ENCODE measurements around the gene KCNJ15.
"Not testable (repeated sequence)": the region's sequence is repeated elsewhere in the genome, so short reads cannot be mapped to it uniquely, and the experiment has no call there.

The KCNJ15 gene

DNA sequence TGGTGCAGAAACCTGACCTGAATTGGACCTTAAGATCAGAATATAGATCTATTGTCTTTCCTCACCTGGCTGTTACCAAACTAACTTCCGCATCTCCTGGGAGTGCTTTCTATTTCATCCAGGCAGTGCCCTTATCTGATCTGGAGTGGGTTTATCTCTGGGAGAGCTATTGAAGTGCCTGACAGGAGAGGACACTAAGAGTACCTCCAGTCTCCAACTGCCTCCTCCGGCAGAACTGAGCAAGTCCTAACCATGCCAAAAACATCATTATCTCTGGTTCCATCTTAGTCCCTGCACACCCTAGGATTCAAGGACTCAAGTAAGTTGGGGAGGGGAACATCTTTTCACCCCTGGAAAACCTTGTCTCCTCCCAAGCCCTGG, 12.4 kb upstream of the KCNJ15 start:
- Histone ChIP-seq H3K27ac (ENCODE audit: low read depth, low read length) (no peak overlapping the region), H3K9ac (ENCODE audit: low read depth in 1 of 2, low read length in 2 of 2) (no peak overlapping the region), H3K4me3 (ENCODE audit: low read depth in 1 of 2, low read length in 2 of 2) (no peak overlapping the region), H3K36me3 (ENCODE audit: control insufficient read depth in 1 of 2, insufficient read depth in 2 of 2, low read length in 2 of 2) (no peaks in the 10 kb centered on the region), H3K4me1 (ENCODE audit: control insufficient read depth in 1 of 2, insufficient read depth in 2 of 2, low read length in 2 of 2) (no peaks in the 10 kb centered on the region), H3K9me3 (ENCODE audit: control insufficient read depth in 1 of 2, low read length in 2 of 2) (no peaks in the 10 kb centered on the region), H3K27me3 (ENCODE audit: control insufficient read depth in 1 of 2, insufficient read depth in 2 of 2, low read length in 2 of 2) (no peaks in the 10 kb centered on the region)

DNA sequence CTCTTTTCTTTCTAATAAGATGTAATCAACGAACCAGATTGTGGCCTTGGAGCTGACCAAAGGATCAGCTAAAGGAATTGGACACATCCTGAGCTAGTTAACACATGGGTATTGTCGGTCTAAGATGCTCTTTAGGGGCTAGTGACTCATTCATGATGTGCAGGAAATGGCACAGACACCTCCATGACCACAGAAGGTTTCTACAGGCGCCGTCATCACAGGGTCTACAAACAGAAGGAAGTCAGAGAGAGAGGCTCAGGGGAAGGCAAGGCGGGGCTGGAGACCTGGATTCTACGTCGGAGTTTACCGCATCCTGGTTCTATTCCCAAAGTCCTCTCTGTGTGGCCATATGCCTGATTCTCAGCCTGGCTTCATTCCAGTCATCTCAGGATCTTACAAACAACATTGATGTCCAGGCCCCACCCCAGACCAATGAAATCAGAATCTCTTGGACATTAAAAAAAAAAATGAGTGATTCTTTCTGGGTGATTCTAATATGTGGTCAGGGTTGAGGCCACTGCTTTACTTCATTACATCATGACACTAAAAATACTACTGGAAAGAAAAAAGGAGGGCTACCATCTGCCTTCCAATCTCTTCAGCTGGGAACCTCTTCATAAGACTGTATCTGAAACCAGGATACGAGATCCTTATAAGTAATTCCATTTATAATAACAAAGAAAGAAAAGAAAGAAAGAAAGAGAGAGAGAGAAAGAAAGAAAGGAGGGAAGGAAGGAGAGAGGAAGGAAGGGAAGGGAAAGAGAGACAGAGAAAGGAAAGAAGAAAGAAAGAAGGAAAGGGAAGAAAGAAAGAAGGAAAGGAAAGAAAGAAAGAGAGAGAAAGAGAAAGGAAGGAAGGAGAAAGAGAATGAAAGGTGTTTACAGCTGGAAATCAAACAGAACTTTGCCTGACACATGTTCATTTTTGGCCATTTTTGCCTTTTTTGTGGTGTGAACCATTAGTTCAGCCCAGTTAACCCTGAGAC, 11.6 kb upstream of the KCNJ15 start:
- H3K27ac ChIP-seq (ENCODE audit: low read depth, low read length) = no peak overlapping the region
- no peaks in the 10 kb centered on the region for H3K9me3 ChIP-seq (ENCODE audit: control insufficient read depth in 1 of 2, low read length in 2 of 2)
- H3K27me3 ChIP-seq (ENCODE audit: control insufficient read depth in 1 of 2, insufficient read depth in 2 of 2, low read length in 2 of 2) = no peaks in the 10 kb centered on the region
- H3K9ac ChIP-seq (ENCODE audit: low read depth in 1 of 2, low read length in 2 of 2) = no peak overlapping the region
- H3K4me3 ChIP-seq (ENCODE audit: low read depth in 1 of 2, low read length in 2 of 2) = no peak overlapping the region
- no peaks in the 10 kb centered on the region for H3K36me3 ChIP-seq (ENCODE audit: control insufficient read depth in 1 of 2, insufficient read depth in 2 of 2, low read length in 2 of 2)
- H3K4me1 ChIP-seq (ENCODE audit: control insufficient read depth in 1 of 2, insufficient read depth in 2 of 2, low read length in 2 of 2) = no peaks in the 10 kb centered on the region

DNA sequence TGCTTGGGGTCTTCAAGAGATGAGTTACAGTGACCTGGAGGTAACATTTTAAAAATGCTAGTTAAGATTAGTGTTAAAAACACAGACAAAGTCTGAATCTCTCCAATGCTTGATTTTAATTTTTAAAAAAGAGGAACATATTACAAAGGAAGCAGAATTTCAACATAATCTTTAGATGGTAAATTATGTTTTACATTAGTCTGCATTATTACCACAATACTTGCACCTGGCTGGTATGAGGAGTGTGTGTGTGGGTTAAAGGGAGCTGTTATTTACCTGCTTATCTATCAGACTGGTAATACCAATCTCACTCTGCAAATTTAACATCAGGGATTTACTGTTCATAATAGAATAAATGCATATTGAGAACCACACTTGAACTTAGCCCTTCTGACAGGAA, 10.3 kb upstream of the KCNJ15 start:
- no peaks in the 10 kb centered on the region for H3K27me3 ChIP-seq (ENCODE audit: control insufficient read depth in 1 of 2, insufficient read depth in 2 of 2, low read length in 2 of 2)
- no peak overlapping the region for H3K9ac ChIP-seq (ENCODE audit: low read depth in 1 of 2, low read length in 2 of 2)

DNA sequence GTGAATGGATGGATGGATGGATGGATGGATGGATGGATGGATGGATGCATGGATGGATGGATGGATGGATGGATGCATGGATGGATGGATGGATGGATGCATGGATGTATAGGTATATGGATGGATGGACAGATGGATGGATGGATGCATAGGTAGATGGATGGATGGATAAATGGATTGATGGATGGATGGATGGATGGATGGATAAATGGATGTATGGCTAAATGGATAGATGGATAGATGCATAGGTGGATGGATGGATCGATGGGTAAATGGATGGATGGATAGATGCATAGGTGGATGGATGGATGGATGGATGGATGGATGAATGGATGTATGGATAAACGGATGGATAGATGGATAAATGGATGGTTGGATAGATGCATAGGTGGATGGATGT, 9.7 kb upstream of the KCNJ15 start:
- H3K27ac ChIP-seq (ENCODE audit: low read depth, low read length); H3K9ac ChIP-seq (ENCODE audit: low read depth in 1 of 2, low read length in 2 of 2); H3K36me3 ChIP-seq (ENCODE audit: control insufficient read depth in 1 of 2, insufficient read depth in 2 of 2, low read length in 2 of 2); H3K9me3 ChIP-seq (ENCODE audit: control insufficient read depth in 1 of 2, low read length in 2 of 2); H3K4me3 ChIP-seq (ENCODE audit: low read depth in 1 of 2, low read length in 2 of 2); H3K4me1 ChIP-seq (ENCODE audit: control insufficient read depth in 1 of 2, insufficient read depth in 2 of 2, low read length in 2 of 2); H3K27me3 ChIP-seq (ENCODE audit: control insufficient read depth in 1 of 2, insufficient read depth in 2 of 2, low read length in 2 of 2): not testable (repeated sequence)

More for the DNA sequence above, 10.3 kb upstream of the KCNJ15 start:
- no peak overlapping the region for H3K27ac ChIP-seq (ENCODE audit: low read depth, low read length)
- no peaks in the 10 kb centered on the region for H3K4me1 ChIP-seq (ENCODE audit: control insufficient read depth in 1 of 2, insufficient read depth in 2 of 2, low read length in 2 of 2)
- H3K9me3 ChIP-seq (ENCODE audit: control insufficient read depth in 1 of 2, low read length in 2 of 2) = no peaks in the 10 kb centered on the region
- H3K36me3 ChIP-seq (ENCODE audit: control insufficient read depth in 1 of 2, insufficient read depth in 2 of 2, low read length in 2 of 2) = no peaks in the 10 kb centered on the region
- H3K4me3 ChIP-seq (ENCODE audit: low read depth in 1 of 2, low read length in 2 of 2) = no peak overlapping the region

DNA sequence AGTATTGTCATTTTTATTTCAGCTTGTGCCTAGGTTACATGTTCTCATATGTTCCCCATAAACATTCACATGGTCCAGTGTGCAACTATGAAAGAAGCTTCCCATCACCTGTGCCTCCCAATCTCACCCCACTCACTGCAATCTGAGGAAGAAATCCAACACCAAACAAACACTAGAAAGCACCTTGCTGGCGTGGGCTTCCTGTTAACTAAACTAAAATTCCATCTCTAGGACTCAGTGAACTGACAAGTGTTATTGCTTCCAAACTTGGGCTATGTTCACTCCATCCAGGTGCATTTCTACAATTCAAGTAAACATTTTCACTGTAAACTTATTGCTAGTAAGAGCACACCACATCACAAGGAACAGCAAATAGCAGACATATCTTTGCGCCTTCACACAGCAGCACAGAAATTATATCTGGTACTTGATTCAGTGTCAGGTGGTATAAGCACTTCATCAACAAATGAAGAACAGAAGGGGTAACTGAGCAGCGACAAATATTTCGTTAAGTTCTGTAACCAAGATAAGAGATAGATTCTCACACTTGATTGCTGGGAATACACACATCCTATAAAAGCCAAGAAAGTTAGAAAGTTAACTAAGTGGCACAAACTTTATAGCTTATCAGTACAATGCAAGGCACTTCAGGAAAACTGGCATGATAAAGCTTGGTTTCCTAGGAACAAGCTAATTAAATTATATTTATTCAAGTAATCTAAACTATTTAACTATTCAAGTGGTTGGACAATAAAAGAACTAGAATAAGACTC, 8.9 kb upstream of the KCNJ15 start:
- Histone ChIP-seq H3K4me3 (ENCODE audit: low read depth in 1 of 2, low read length in 2 of 2) (no peak overlapping the region), H3K27me3 (ENCODE audit: control insufficient read depth in 1 of 2, insufficient read depth in 2 of 2, low read length in 2 of 2) (peaks cover 0 to 4% of the 10 kb centered on the region in 2 donors), H3K9ac (ENCODE audit: low read depth in 1 of 2, low read length in 2 of 2) (no peak overlapping the region), H3K9me3 (ENCODE audit: control insufficient read depth in 1 of 2, low read length in 2 of 2) (no peaks in the 10 kb centered on the region), H3K36me3 (ENCODE audit: control insufficient read depth in 1 of 2, insufficient read depth in 2 of 2, low read length in 2 of 2) (no peaks in the 10 kb centered on the region), H3K4me1 (ENCODE audit: control insufficient read depth in 1 of 2, insufficient read depth in 2 of 2, low read length in 2 of 2) (no peaks in the 10 kb centered on the region), H3K27ac (ENCODE audit: low read depth, low read length) (no peak overlapping the region)

DNA sequence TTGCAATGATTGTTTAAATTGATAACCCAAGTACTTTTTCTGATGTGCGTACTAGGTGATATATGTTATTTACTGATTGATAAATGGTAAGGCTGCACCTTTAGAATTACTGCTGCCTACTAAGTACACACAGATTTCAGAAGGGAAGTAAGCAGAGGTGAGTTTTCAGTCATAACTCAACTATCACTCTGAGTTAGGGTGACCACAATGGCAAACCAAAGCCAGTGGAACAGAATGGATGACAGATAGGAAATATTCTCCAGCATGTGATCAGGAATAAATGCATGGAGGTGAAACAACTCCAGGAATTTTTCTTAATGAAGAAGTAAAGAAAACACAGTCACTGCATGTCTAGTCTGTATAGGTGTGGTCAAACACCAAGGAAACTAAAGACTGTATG, 7.5 kb upstream of the KCNJ15 start:
- Histone ChIP-seq H3K9me3 (ENCODE audit: control insufficient read depth in 1 of 2, low read length in 2 of 2) (no peaks in the 10 kb centered on the region), H3K4me3 (ENCODE audit: low read depth in 1 of 2, low read length in 2 of 2) (no peak overlapping the region), H3K9ac (ENCODE audit: low read depth in 1 of 2, low read length in 2 of 2) (no peak overlapping the region), H3K36me3 (ENCODE audit: control insufficient read depth in 1 of 2, insufficient read depth in 2 of 2, low read length in 2 of 2) (no peaks in the 10 kb centered on the region), H3K27ac (ENCODE audit: low read depth, low read length) (no peak overlapping the region), H3K4me1 (ENCODE audit: control insufficient read depth in 1 of 2, insufficient read depth in 2 of 2, low read length in 2 of 2) (no peaks in the 10 kb centered on the region), H3K27me3 (ENCODE audit: control insufficient read depth in 1 of 2, insufficient read depth in 2 of 2, low read length in 2 of 2) (peaks cover 0 to 8% of the 10 kb centered on the region in 2 donors)

DNA sequence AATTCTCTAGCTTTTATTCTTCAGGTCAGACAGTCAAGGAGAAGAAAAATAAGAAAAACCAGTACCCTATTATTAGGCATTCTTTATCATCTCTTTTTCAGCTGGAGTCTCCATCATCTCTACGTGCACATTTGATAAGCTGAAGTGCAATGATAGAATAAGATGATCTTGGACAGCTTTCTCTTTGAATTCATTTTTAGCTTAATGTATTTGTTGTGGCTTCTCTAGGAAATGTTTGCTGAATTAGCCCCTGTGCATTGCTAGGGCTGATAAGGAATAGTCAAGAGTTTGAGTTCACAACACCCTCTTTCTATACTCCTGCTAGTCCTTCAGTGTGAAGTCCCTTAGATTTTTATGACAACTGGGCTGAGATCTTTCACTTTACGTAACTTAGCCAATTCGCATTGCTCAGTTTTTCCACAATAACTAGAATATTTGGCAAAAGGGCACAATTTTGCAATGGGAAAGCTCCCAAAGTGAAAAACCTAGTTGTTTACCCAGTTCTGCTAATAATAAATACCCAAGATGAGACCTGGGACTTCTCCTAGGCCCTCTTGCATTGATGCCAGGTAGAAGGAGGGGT, 7.0 kb upstream of the KCNJ15 start:
- H3K27ac ChIP-seq (ENCODE audit: low read depth, low read length) = no peak overlapping the region
- H3K27me3 ChIP-seq (ENCODE audit: control insufficient read depth in 1 of 2, insufficient read depth in 2 of 2, low read length in 2 of 2) = peaks cover 0 to 8% of the 10 kb centered on the region in 2 donors
- no peaks in the 10 kb centered on the region for H3K36me3 ChIP-seq (ENCODE audit: control insufficient read depth in 1 of 2, insufficient read depth in 2 of 2, low read length in 2 of 2)
- no peaks in the 10 kb centered on the region for H3K4me1 ChIP-seq (ENCODE audit: control insufficient read depth in 1 of 2, insufficient read depth in 2 of 2, low read length in 2 of 2)
- no peak overlapping the region for H3K4me3 ChIP-seq (ENCODE audit: low read depth in 1 of 2, low read length in 2 of 2)
- H3K9ac ChIP-seq (ENCODE audit: low read depth in 1 of 2, low read length in 2 of 2) = no peak overlapping the region
- no peaks in the 10 kb centered on the region for H3K9me3 ChIP-seq (ENCODE audit: control insufficient read depth in 1 of 2, low read length in 2 of 2)

DNA sequence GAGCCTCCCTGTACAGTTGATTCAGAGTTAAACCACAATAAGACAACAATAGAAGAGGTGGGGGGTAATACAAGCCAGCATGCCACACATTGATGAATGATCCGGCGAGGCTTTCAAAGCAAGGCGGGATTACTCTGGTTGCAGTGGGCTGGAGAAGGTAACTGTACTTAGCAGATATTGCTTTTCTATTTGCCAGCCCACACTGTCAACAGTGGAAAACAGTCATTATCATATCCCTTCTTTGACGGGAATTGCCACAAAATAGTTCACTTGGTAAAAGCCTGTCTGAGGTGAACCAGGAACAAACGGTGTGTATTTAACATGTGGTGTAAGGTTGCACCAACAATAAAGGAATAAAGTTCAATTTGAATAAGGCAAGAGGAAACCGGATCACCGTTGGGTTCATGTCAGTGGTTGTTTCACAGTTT, 5.8 kb upstream of the KCNJ15 start:
- peaks cover 0 to 8% of the 10 kb centered on the region in 2 donors for H3K27me3 ChIP-seq (ENCODE audit: control insufficient read depth in 1 of 2, insufficient read depth in 2 of 2, low read length in 2 of 2)
- H3K27ac ChIP-seq (ENCODE audit: low read depth, low read length) = no peak overlapping the region
- H3K9me3 ChIP-seq (ENCODE audit: control insufficient read depth in 1 of 2, low read length in 2 of 2) = no peaks in the 10 kb centered on the region
- H3K4me3 ChIP-seq (ENCODE audit: low read depth in 1 of 2, low read length in 2 of 2) = no peak overlapping the region
- H3K4me1 ChIP-seq (ENCODE audit: control insufficient read depth in 1 of 2, insufficient read depth in 2 of 2, low read length in 2 of 2) = no peaks in the 10 kb centered on the region
- no peak overlapping the region for H3K9ac ChIP-seq (ENCODE audit: low read depth in 1 of 2, low read length in 2 of 2)
- no peaks in the 10 kb centered on the region for H3K36me3 ChIP-seq (ENCODE audit: control insufficient read depth in 1 of 2, insufficient read depth in 2 of 2, low read length in 2 of 2)

DNA sequence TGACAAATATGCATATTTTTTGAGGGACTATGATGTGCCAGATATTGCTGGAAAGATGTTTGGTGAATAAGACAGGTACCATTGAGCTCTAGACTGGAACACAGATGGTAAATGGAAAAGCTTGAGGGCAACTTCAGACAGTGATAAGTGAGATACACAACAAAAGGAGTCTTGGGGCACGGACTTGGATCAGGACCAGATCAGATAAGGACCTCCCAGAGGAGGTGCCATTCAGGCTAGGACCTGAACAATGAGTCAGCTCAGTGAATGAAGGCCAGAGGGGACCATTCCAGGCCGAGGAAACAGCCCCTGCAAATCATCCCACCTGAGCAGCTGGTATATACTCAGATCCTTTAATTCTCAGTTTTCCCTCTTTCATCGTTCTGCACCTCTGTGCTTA, 1.8 kb upstream of the KCNJ15 start:
- no peaks in the 10 kb centered on the region for H3K4me1 ChIP-seq (ENCODE audit: control insufficient read depth in 1 of 2, insufficient read depth in 2 of 2, low read length in 2 of 2)
- H3K36me3 ChIP-seq (ENCODE audit: control insufficient read depth in 1 of 2, insufficient read depth in 2 of 2, low read length in 2 of 2) = no peaks in the 10 kb centered on the region
- H3K27ac ChIP-seq (ENCODE audit: low read depth, low read length) = no peak overlapping the region
- no peaks in the 10 kb centered on the region for H3K9me3 ChIP-seq (ENCODE audit: control insufficient read depth in 1 of 2, low read length in 2 of 2)
- H3K27me3 ChIP-seq (ENCODE audit: control insufficient read depth in 1 of 2, insufficient read depth in 2 of 2, low read length in 2 of 2) = peaks cover 0 to 8% of the 10 kb centered on the region in 2 donors
- H3K4me3 ChIP-seq (ENCODE audit: low read depth in 1 of 2, low read length in 2 of 2) = no peak overlapping the region
- H3K9ac ChIP-seq (ENCODE audit: low read depth in 1 of 2, low read length in 2 of 2) = no peak overlapping the region

DNA sequence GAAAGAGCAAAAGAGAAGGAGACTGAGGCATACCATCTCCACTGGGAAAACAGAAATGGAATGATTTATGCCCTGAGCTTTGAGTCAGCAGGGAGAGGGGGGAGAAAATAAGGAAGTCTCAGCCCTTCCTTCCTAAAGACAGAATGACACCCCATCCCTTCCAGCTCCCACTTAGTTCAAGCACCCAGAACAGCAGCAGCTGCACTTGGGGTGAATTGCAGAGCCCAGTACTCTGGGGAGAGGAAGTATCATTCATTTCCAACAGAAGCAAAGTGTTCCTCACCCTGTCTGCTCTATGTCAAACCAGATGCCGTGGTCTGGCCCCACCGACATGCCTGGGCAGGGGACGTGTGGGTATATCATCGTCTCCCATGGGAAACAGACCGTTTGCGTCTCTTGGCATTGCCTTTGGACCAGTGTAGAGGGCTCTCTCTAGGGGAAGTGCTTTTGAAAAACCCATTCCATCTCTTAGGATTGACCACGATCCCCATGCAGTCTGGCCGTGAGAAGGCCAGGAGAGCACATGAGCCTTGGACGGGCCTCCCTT, 1.1 kb upstream of the KCNJ15 start:
- Histone ChIP-seq H3K27me3 (ENCODE audit: control insufficient read depth in 1 of 2, insufficient read depth in 2 of 2, low read length in 2 of 2) (peaks cover 0 to 8% of the 10 kb centered on the region in 2 donors), H3K9me3 (ENCODE audit: control insufficient read depth in 1 of 2, low read length in 2 of 2) (no peaks in the 10 kb centered on the region), H3K27ac (ENCODE audit: low read depth, low read length) (no peak overlapping the region), H3K4me1 (ENCODE audit: control insufficient read depth in 1 of 2, insufficient read depth in 2 of 2, low read length in 2 of 2) (no peaks in the 10 kb centered on the region), H3K9ac (ENCODE audit: low read depth in 1 of 2, low read length in 2 of 2) (no peak overlapping the region), H3K36me3 (ENCODE audit: control insufficient read depth in 1 of 2, insufficient read depth in 2 of 2, low read length in 2 of 2) (no peaks in the 10 kb centered on the region), H3K4me3 (ENCODE audit: low read depth in 1 of 2, low read length in 2 of 2) (no peak overlapping the region)
